GM12878 (cell line): ENCODE data around the gene DNAH11. TPM values are rescaled to one million over a fixed set of nuclear protein-coding genes. Genes with fewer than 3 reads are reported as not detected.

Experiments used
- ATAC-seq: fragments of 200-7000 bp; cut with Tn5 transposase; 3 replicates; pipeline ENCODE4 v1.9.1; 2020; ENCODE audit warnings: mild to moderate bottlenecking, moderate library complexity
- BruUV-seq: library from RNA; stranded (reverse); fragments of 400-500 nt; replicated peaks from 2 replicates; lab custom pipeline; 2021; lab: Mats Ljungman, UMichigan
- CTCF ChIA-PET: fragments of 300-600 bp; sonication (Branson Sonifier 250); formaldehyde crosslinking; extraction: SDS; loops from one replicate; lab custom pipeline; 2021; ENCODE audit warnings: inconsistent platforms; lab: Yijun Ruan, JAX
- POLR2A ChIA-PET: fragments of 350-600 bp; formaldehyde crosslinking; extraction: SDS; loops from one replicate; lab custom pipeline; 2021; ENCODE audit warnings: inconsistent platforms; lab: Charles Lee
- RAD21 ChIA-PET: fragments of 300-600 bp; sonication (Branson Sonifier 250); formaldehyde crosslinking; loops from one replicate; lab custom pipeline; 2023; ENCODE audit warnings: antibody characterized with exemption; ENCODE audit not compliant: unreplicated experiment; lab: Charles Lee
- SMC1A ChIA-PET: fragments of 300-600 bp; sonication (Branson Sonifier 250); formaldehyde crosslinking; loops from one replicate; lab custom pipeline; 2023; ENCODE audit not compliant: unreplicated experiment, uncharacterized antibody; lab: Charles Lee
- DNase-seq: peaks from one replicate; pipeline ENCODE4 v3.0.0-alpha.2; 2011; ENCODE audit warnings: low read depth, low spot score
- FAIRE-seq: peaks from 3 replicates; lab custom pipeline; 2011; peaks lifted over from hg19 to GRCh38; lab: Jason Lieb, UNC
- H2AFZ ChIP-seq: 2 replicates; pipeline ENCODE4 v1.6.0; 2011; ENCODE audit warnings: low read depth, low read length, control low read depth; ENCODE audit not compliant: control insufficient read depth
- H3K27ac ChIP-seq: 2 replicates; pipeline ENCODE4 v1.5.1; 2011; ENCODE audit warnings: control low read depth; ENCODE audit not compliant: control insufficient read depth, insufficient read depth
- H3K27me3 ChIP-seq, 2 experiments: replicated peaks in 1 of 2; 2 replicates each; pipeline versions ENCODE4 v1.6.0 to v1.6.1; 2011; ENCODE audit warnings: low read length in 1 of 2; ENCODE audit not compliant: control insufficient read depth in 2 of 2, insufficient read depth in 2 of 2
- H3K36me3 ChIP-seq, 2 experiments: 2 replicates each; pipeline ENCODE4 v1.5.1; 2011; ENCODE audit warnings: low read length in 1 of 2; ENCODE audit not compliant: control insufficient read depth in 2 of 2, insufficient read depth in 2 of 2
- H3K4me1 ChIP-seq: 2 replicates; pipeline ENCODE4 v1.6.1; 2011; ENCODE audit warnings: mild to moderate bottlenecking, low read length, moderate library complexity, mixed read lengths; ENCODE audit not compliant: control insufficient read depth, insufficient read depth
- H3K4me2 ChIP-seq: 2 replicates; pipeline ENCODE4 v1.6.0; 2011; ENCODE audit warnings: control low read depth; ENCODE audit not compliant: control insufficient read depth, insufficient read depth
- H3K4me3 ChIP-seq: fragments of 200-600 bp; sonication (generic); 2 replicates; pipeline ENCODE4 v1.5.1; 2016
- H3K79me2 ChIP-seq: 2 replicates; pipeline ENCODE4 v1.6.0; 2011; ENCODE audit warnings: low read length; ENCODE audit not compliant: control insufficient read depth, insufficient read depth
- H3K9ac ChIP-seq: 2 replicates; pipeline ENCODE4 v1.8.0; 2011; ENCODE audit warnings: low read length, control low read depth, mixed read lengths; ENCODE audit not compliant: control insufficient read depth, insufficient read depth
- H3K9me3 ChIP-seq: replicated peaks from 3 replicates; pipeline ENCODE4 v1.5.1; 2011; ENCODE audit warnings: mild to moderate bottlenecking, low read length; ENCODE audit not compliant: control insufficient read depth, insufficient read depth
- H4K20me1 ChIP-seq: 2 replicates; pipeline ENCODE4 v1.6.0; 2011; ENCODE audit not compliant: control insufficient read depth, insufficient read depth
- ATF2 ChIP-seq: IDR thresholded peaks from 2 replicates; pipeline ENCODE4 v1.6.1; 2012; ENCODE audit warnings: low read length, inconsistent platforms
- BACH1 ChIP-seq: fragments of 450-650 bp; IDR thresholded peaks from 2 replicates; pipeline ENCODE4 v1.6.1; 2017; ENCODE audit warnings: mild to moderate bottlenecking, borderline replicate concordance
- CBX5 ChIP-seq: sonication (generic); IDR thresholded peaks from 2 replicates; pipeline ENCODE4 v1.6.1; 2016; ENCODE audit warnings: low read depth, moderate library complexity, mild to moderate bottlenecking, inconsistent platforms
- FOXM1 ChIP-seq: IDR thresholded peaks from 2 replicates; pipeline ENCODE4 v1.6.1; 2012; ENCODE audit warnings: low read depth, mild to moderate bottlenecking, inconsistent platforms, low read length, moderate library complexity
- HCFC1 ChIP-seq: fragments of 150-350 bp; IDR thresholded peaks from 2 replicates; pipeline ENCODE4 v1.6.1; 2014; ENCODE audit warnings: low read length
- HDAC2 ChIP-seq: fragments of 200-600 bp; sonication (generic); IDR thresholded peaks from 2 replicates; pipeline ENCODE4 v1.6.1; 2017
- MLLT1 ChIP-seq: fragments of 450-650 bp; IDR thresholded peaks from 2 replicates; pipeline ENCODE4 v1.6.1; 2016; ENCODE audit warnings: mild to moderate bottlenecking
- NR2C1 ChIP-seq: fragments of 450-650 bp; IDR thresholded peaks from 2 replicates; pipeline ENCODE4 v1.6.1; 2017; ENCODE audit warnings: antibody characterized with exemption, mild to moderate bottlenecking, moderate library complexity
- PML ChIP-seq: IDR thresholded peaks from 2 replicates; pipeline ENCODE4 v1.6.1; 2012; ENCODE audit warnings: low read length, inconsistent platforms
- POU2F2 ChIP-seq: IDR thresholded peaks from 3 replicates; pipeline ENCODE4 v1.6.1; 2011; ENCODE audit warnings: low read depth, mild to moderate bottlenecking, low read length, borderline replicate concordance
- RB1 ChIP-seq: fragments of 450-650 bp; formaldehyde crosslinking; IDR thresholded peaks from 2 replicates; pipeline ENCODE4 v1.6.1; 2017; ENCODE audit warnings: mild to moderate bottlenecking, borderline replicate concordance
- SKIL ChIP-seq: fragments of 450-650 bp; IDR thresholded peaks from 2 replicates; pipeline ENCODE4 v1.6.1; 2017; ENCODE audit warnings: mild to moderate bottlenecking, low read depth, inconsistent platforms; ENCODE audit not compliant: poor library complexity, severe bottlenecking
- SMARCA5 ChIP-seq: fragments of 450-650 bp; IDR thresholded peaks from 2 replicates; pipeline ENCODE4 v1.6.1; 2017; ENCODE audit warnings: mild to moderate bottlenecking
- TAF1 ChIP-seq: IDR thresholded peaks from 2 replicates; pipeline ENCODE4 v1.6.1; 2011; ENCODE audit warnings: mild to moderate bottlenecking, low read depth, low read length, borderline replicate concordance
- WGBS: methylation state at CpG from one replicate; pipeline ENCODE4 v1.1.6; 2016; ENCODE audit warnings: low lambda C conversion rate; ENCODE audit not compliant: insufficient replicate concordance, insufficient coverage; ENCODE audit errors: missing lambda C conversion rate; 5-methylcytosine and 5-hydroxymethylcytosine counted together
- in situ Hi-C: fragments of 300-500 bp; cut with MboI; formaldehyde crosslinking; loops from 9 replicates; pipeline ENCODE4 v1.14.3; 2018; ENCODE audit warnings: mixed read lengths
- intact Hi-C: fragments of 100-400 bp; cut with micrococcal nuclease; formaldehyde crosslinking; loops from one replicate; pipeline ENCODE4 v1.14.2; 2022; ENCODE audit not compliant: unreplicated experiment
- polyA plus RNA-seq, 11 experiments: library from polyadenylated mRNA; depleted of rRNA in 4 of 11; unstranded in 6 of 11; stranded (reverse) in 5 of 11; fragments of >200 nt; fragmentation: Nextera tagmentation in 4 of 11; fragmentation: Illumina TruSeq in 1 of 11; extraction: Ambion mirVana in 4 of 11; extraction: Trizol in 1 of 11; gene quantifications; 1 replicate in 1 of 11; 2 replicates in 10 of 11; pipeline versions ENCODE4 v1.2.1 to v1.2.3, GENCODE V29; 2011 to 2016; ENCODE audit warnings: inconsistent platforms in 2 of 11, missing spikeins in 2 of 11, low read depth in 1 of 11
- total RNA-seq, 4 experiments: library from RNA; depleted of rRNA in 3 of 4; stranded (reverse); fragments of >200 nt in 3 of 4; fragmentation: Illumina TruSeq in 1 of 4; extraction: Trizol in 1 of 4; gene quantifications; 2 replicates each; pipeline versions ENCODE4 v1.2.1 to v1.2.3, GENCODE V29; 2013 to 2021

DNAH11 gene
- total and polyA plus RNA-seq, 10 of the 15 experiments (the other 5 are each of a cell fraction or from before 2014, with no cell fraction given) = 0.03 to 0.56 (median 0.10) TPM

GRCh38 chr7:21617513-21617912 is 74.7 kb downstream of the DNAH11 start:
- Histone ChIP-seq H3K27ac (no peak overlapping the region), H3K36me3 (no peaks in the 10 kb centered on the region), H2AFZ (no peak overlapping the region), H3K79me2 (no peaks in the 10 kb centered on the region), H3K27me3 (no peaks in the 10 kb centered on the region), H3K4me3 (no peak overlapping the region), H3K9ac (no peak overlapping the region), H3K9me3 (no peaks in the 10 kb centered on the region), H3K4me1 (no peaks in the 10 kb centered on the region), H3K4me2 (no peak overlapping the region), H4K20me1 (no peaks in the 10 kb centered on the region)
- no peak for ATAC-seq
- in situ Hi-C loops (no loop called here), intact Hi-C loops (no loop called here)
- SMC1A ChIA-PET = no interaction called here
- FAIRE-seq = no peak
- RAD21 ChIA-PET = no interaction called here
- 24% methylated on average over 3 of the region's 3 CpGs for WGBS
- POLR2A ChIA-PET = interaction anchor here (0.5 kb wide), 1 partner anchor 1113 kb away, joined by 6 read pairs; no protein-coding TSS in a partner anchor
- no peak for DNase-seq
- BruUV-seq = no TSS peak
- TF ChIP-seq SMARCA5 (no peak), HDAC2 (no peak), RB1 (no peak)
- CTCF ChIA-PET = interaction anchor here (1.1 to 1.5 kb wide), 2 partner anchors 26 to 35 kb away, joined by 3 to 4 read pairs; no protein-coding TSS in a partner anchor

- Histone ChIP-seq H2AFZ (no peak overlapping the region), H3K27ac (no peak overlapping the region), H3K4me2 (no peak overlapping the region), H3K4me1 (no peaks in the 10 kb centered on the region), H3K27me3 (no peaks in the 10 kb centered on the region), H3K36me3 (no peaks in the 10 kb centered on the region), H3K9ac (no peak overlapping the region), H3K9me3 (no peaks in the 10 kb centered on the region), H4K20me1 (no peaks in the 10 kb centered on the region), H3K79me2 (no peaks in the 10 kb centered on the region), H3K4me3 (no peak overlapping the region)
- FAIRE-seq (no peak), DNase-seq (no peak), ATAC-seq (no peak)
- ChIA-PET CTCF (interaction anchor here (1.1 to 1.5 kb wide), 2 partner anchors 26 to 35 kb away, joined by 3 to 4 read pairs; no protein-coding TSS in a partner anchor), RAD21 (no interaction called here), SMC1A (no interaction called here), POLR2A (interaction anchor here (0.5 kb wide), 1 partner anchor 1114 kb away, joined by 6 read pairs; no protein-coding TSS in a partner anchor)
- BruUV-seq = no TSS peak
- in situ Hi-C loops (no loop called here), intact Hi-C loops (no loop called here)
- 39% methylated on average over 6 of the region's 6 CpGs for WGBS
- TF ChIP-seq NR2C1 (no peak), SKIL (no peak), FOXM1 (no peak), TAF1 (no peak), PML (no peak), BACH1 (no peak), ATF2 (no peak), CBX5 (no peak), HCFC1 (no peak), MLLT1 (no peak), POU2F2 (no peak)
Measured at GRCh38 chr7:21617916-21618390, 75.1 kb downstream of the DNAH11 start.
